Measurements from ENCODE around the gene ARHGEF7.

DNA sequence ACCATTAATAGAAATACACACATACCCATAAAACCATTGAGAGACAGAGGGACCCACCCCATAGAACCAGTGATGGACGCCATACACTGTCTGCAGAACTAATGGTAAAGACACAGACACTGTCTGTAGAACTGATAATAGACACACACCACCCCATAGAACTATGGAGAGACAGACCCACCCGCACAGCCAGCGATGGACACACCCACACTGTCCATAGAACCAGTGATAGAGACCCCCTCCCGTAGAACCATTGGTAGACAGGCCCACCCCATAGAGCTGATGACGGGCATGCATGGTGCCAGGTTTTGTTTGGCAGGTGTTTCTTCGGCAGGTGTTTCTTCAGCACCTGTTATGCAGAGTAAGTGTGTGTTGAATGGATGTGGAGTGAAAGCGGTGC lies 117.1 kb downstream of the ARHGEF7 start:
- no peak for TF ChIP-seq EZH2 (IDR thresholded peaks at IDR 0.05; ENCODE audit: low read depth, unreplicated experiment)
- no peak for TF ChIP-seq CTCF (conservative IDR thresholded peaks at IDR 0.05; ENCODE audit: low read depth in 2 of 2)
- TF ChIP-seq POLR2AphosphoS5 (IDR thresholded peaks at IDR 0.05; ENCODE audit: low read depth) = no peak
- TF ChIP-seq JUNB (IDR thresholded peaks at IDR 0.05; ENCODE audit: unreplicated experiment) = no peak
- no peak for TF ChIP-seq EZH2phosphoT487 (IDR thresholded peaks at IDR 0.05; ENCODE audit: unreplicated experiment)
- TF ChIP-seq ZNF114 (CRISPR knock-in tag; IDR thresholded peaks at IDR 0.05) = no peak
- TF ChIP-seq, protein P1, sequence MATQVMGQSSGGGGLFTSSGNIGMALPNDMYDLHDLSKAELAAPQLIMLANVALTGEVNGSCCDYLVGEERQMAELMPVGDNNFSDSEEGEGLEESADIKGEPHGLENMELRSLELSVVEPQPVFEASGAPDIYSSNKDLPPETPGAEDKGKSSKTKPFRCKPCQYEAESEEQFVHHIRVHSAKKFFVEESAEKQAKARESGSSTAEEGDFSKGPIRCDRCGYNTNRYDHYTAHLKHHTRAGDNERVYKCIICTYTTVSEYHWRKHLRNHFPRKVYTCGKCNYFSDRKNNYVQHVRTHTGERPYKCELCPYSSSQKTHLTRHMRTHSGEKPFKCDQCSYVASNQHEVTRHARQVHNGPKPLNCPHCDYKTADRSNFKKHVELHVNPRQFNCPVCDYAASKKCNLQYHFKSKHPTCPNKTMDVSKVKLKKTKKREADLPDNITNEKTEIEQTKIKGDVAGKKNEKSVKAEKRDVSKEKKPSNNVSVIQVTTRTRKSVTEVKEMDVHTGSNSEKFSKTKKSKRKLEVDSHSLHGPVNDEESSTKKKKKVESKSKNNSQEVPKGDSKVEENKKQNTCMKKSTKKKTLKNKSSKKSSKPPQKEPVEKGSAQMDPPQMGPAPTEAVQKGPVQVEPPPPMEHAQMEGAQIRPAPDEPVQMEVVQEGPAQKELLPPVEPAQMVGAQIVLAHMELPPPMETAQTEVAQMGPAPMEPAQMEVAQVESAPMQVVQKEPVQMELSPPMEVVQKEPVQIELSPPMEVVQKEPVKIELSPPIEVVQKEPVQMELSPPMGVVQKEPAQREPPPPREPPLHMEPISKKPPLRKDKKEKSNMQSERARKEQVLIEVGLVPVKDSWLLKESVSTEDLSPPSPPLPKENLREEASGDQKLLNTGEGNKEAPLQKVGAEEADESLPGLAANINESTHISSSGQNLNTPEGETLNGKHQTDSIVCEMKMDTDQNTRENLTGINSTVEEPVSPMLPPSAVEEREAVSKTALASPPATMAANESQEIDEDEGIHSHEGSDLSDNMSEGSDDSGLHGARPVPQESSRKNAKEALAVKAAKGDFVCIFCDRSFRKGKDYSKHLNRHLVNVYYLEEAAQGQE (IDR thresholded peaks at IDR 0.05; ENCODE audit: unreplicated experiment) = no peak
- no peak for TF ChIP-seq ETS1 (IDR thresholded peaks at IDR 0.05)
- TF ChIP-seq NANOG (IDR thresholded peaks at IDR 0.05; ENCODE audit: borderline replicate concordance) = no peak

Data from GM23338 (cell line).